ENCODE measurements around the gene DMKN.

DNA sequence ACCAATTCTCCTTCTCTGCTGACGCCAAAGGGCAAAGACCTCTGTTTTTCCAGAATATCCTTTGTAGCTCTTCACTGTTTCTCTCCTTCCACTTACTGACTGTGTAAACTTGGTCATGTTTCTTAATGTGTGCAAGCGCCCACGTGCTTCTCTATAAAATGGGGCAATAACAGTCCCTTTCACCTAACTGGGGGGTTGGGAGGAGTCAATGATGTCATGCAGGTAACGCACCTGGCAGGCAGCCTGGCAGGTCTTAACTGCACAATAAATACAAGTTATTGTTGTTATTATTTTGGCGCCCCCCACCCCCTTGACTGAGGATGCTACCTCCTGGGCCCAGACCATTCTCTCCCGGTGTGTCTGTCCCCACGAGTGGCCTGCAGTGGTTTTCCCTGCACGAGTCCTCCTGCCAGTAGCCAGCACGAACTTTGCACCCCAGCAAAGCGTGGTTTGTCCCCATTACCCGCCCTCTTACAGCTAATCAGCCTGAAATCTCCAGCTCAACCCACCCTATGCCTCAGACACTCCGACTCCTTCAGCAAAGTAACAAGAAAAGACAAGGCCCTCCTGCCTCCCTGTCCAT lies 9.4 kb upstream of the DMKN start:
- TF ChIP-seq POLR2AphosphoS5 (IDR thresholded peaks at IDR 0.05; ENCODE audit: borderline replicate concordance, low read depth, low read length) (no peak), EZH2 (IDR thresholded peaks at IDR 0.05) (no peak)
